Neural progenitor cell (in vitro differentiated cells): Measurements from ENCODE around the gene VMP1. TPM values are rescaled to one million over a fixed set of nuclear protein-coding genes. Genes with fewer than 3 reads are reported as not detected.

Experiments
- DNase-seq: peaks from one replicate; pipeline ENCODE4 v3.0.0-alpha.2; 2016; ENCODE audit warnings: low spot score
- H2AFZ ChIP-seq: fragments of 200-600 bp; sonication (generic); replicated peaks from 2 replicates; pipeline ENCODE4 v1.6.1; 2016; ENCODE audit warnings: antibody characterized with exemption
- H3F3A ChIP-seq: fragments of 200-600 bp; sonication (generic); 2 replicates; pipeline ENCODE4 v1.6.1; 2016; ENCODE audit warnings: antibody characterized with exemption, low read depth
- H3K27ac ChIP-seq: fragments of 200-600 bp; sonication (generic); 2 replicates; pipeline ENCODE4 v1.5.1; 2016; ENCODE audit warnings: mild to moderate bottlenecking
- H3K27me3 ChIP-seq: fragments of 200-600 bp; sonication (generic); 2 replicates; pipeline ENCODE4 v1.6.1; 2016; ENCODE audit warnings: mild to moderate bottlenecking, moderate library complexity
- H3K36me3 ChIP-seq: fragments of 200-600 bp; sonication (generic); 2 replicates; pipeline ENCODE4 v1.5.1; 2016
- H3K4me1 ChIP-seq: fragments of 200-600 bp; sonication (generic); 2 replicates; pipeline ENCODE4 v1.6.1; 2016; ENCODE audit warnings: mixed run types
- H3K4me2 ChIP-seq: fragments of 200-600 bp; sonication (generic); 2 replicates; pipeline ENCODE4 v1.6.1; 2016
- H3K4me3 ChIP-seq: fragments of 200-600 bp; sonication (generic); 2 replicates; pipeline ENCODE4 v1.5.1; 2016
- H3K79me2 ChIP-seq: fragments of 200-600 bp; sonication (generic); 2 replicates; pipeline ENCODE4 v1.6.1; 2016; ENCODE audit warnings: low read depth
- H3K9ac ChIP-seq: fragments of 200-600 bp; sonication (generic); 2 replicates; pipeline ENCODE4 v1.6.1; 2016
- H3K9me3 ChIP-seq: fragments of 200-600 bp; sonication (generic); 2 replicates; pipeline ENCODE4 v1.5.1; 2016; ENCODE audit warnings: low read depth
- H4K20me1 ChIP-seq: fragments of 200-600 bp; sonication (generic); 2 replicates; pipeline ENCODE4 v1.6.1; 2016; ENCODE audit warnings: low read depth
- H3K27ac Mint-ChIP-seq: 3 replicates; pipeline ENCODE4 v1.8.0; 2021; ENCODE audit warnings: mixed read lengths
- H3K27me3 Mint-ChIP-seq: 2 replicates; pipeline ENCODE4 v1.8.0; 2022; ENCODE audit warnings: low read depth, mild to moderate bottlenecking, inconsistent platforms, moderate library complexity, mixed read lengths; ENCODE audit not compliant: insufficient read depth
- H3K36me3 Mint-ChIP-seq: 3 replicates; pipeline ENCODE4 v1.8.0; 2021; ENCODE audit warnings: mixed read lengths
- H3K4me1 Mint-ChIP-seq: 3 replicates; pipeline ENCODE4 v1.8.0; 2021; ENCODE audit warnings: mixed read lengths
- H3K4me3 Mint-ChIP-seq: 3 replicates; pipeline ENCODE4 v1.8.0; 2021; ENCODE audit warnings: mild to moderate bottlenecking, moderate library complexity, mixed read lengths
- H3K9me3 Mint-ChIP-seq: 3 replicates; pipeline ENCODE4 v1.8.0; 2020; ENCODE audit warnings: mixed read lengths
- EZH2 ChIP-seq: fragments of 200-600 bp; sonication (generic); IDR thresholded peaks from 2 replicates; pipeline ENCODE4 v1.6.1; 2017; ENCODE audit warnings: antibody characterized with exemption, mild to moderate bottlenecking, moderate library complexity
- EZH2phosphoT487 ChIP-seq: fragments of 200-600 bp; sonication (generic); IDR thresholded peaks from 2 replicates; pipeline ENCODE4 v1.6.1; 2017; ENCODE audit warnings: antibody characterized with exemption
- total RNA-seq: library from RNA; depleted of rRNA; stranded (reverse); fragments of >200 nt; gene quantifications from 2 replicates; pipeline ENCODE4 v1.2.3, GENCODE V29; 2015; ENCODE audit warnings: low replicate concordance
- TF ChIP-seq, protein P1 (sequence below): fragments of 200-600 bp; sonication (generic); IDR thresholded peaks from 2 replicates; pipeline ENCODE4 v1.5.1; 2017; ENCODE audit warnings: antibody characterized with exemption, mild to moderate bottlenecking

Gene VMP1
- total RNA-seq, 1 donor from 2014 or later = 62.1 TPM

DNA sequence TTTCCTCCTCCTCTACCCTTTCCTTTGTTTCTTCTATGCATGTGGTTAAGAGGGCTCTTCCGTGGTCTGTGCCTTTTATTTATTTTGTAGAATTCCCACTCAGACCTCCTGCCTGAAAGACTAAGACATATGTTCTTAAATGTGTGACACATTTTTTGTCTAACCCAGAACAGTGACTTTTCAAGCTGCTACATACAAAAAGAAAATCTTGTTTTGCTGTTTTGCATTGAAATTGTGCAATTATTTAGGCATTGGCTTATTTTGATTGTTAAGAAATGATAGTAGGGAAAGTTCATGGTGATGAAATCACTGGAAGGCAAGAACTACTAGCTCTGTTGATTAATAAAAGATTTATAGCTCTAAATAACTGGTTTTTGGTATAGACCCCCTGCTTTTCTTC is 108.5 kb downstream of the VMP1 start:
- H3K36me3 Mint-ChIP-seq = peaks cover 7% of the 10 kb centered on the region
- no peak overlapping the region for H3K4me3 ChIP-seq
- H2AFZ ChIP-seq = no peak overlapping the region
- no peaks in the 10 kb centered on the region for H3K79me2 ChIP-seq
- H3K36me3 ChIP-seq = no peaks in the 10 kb centered on the region
- no peak for DNase-seq
- no peak overlapping the region for H3K27ac ChIP-seq
- H3K9ac ChIP-seq = no peak overlapping the region
- peaks cover 3% of the 10 kb centered on the region for H3K27me3 Mint-ChIP-seq
- H3K4me1 Mint-ChIP-seq = no peaks in the 10 kb centered on the region
- no peaks in the 10 kb centered on the region for H3K9me3 ChIP-seq
- no peaks in the 10 kb centered on the region for H3F3A ChIP-seq
- H3K27me3 ChIP-seq = no peaks in the 10 kb centered on the region
- no peak overlapping the region for H3K4me3 Mint-ChIP-seq
- TF ChIP-seq EZH2phosphoT487 (no peak), EZH2 (no peak)
- TF ChIP-seq, protein P1, sequence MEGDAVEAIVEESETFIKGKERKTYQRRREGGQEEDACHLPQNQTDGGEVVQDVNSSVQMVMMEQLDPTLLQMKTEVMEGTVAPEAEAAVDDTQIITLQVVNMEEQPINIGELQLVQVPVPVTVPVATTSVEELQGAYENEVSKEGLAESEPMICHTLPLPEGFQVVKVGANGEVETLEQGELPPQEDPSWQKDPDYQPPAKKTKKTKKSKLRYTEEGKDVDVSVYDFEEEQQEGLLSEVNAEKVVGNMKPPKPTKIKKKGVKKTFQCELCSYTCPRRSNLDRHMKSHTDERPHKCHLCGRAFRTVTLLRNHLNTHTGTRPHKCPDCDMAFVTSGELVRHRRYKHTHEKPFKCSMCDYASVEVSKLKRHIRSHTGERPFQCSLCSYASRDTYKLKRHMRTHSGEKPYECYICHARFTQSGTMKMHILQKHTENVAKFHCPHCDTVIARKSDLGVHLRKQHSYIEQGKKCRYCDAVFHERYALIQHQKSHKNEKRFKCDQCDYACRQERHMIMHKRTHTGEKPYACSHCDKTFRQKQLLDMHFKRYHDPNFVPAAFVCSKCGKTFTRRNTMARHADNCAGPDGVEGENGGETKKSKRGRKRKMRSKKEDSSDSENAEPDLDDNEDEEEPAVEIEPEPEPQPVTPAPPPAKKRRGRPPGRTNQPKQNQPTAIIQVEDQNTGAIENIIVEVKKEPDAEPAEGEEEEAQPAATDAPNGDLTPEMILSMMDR = no peak
- H3K4me2 ChIP-seq = no peak overlapping the region
- no peak overlapping the region for H3K27ac Mint-ChIP-seq
- no peaks in the 10 kb centered on the region for H3K9me3 Mint-ChIP-seq
- no peaks in the 10 kb centered on the region for H4K20me1 ChIP-seq
- H3K4me1 ChIP-seq = no peaks in the 10 kb centered on the region

DNA sequence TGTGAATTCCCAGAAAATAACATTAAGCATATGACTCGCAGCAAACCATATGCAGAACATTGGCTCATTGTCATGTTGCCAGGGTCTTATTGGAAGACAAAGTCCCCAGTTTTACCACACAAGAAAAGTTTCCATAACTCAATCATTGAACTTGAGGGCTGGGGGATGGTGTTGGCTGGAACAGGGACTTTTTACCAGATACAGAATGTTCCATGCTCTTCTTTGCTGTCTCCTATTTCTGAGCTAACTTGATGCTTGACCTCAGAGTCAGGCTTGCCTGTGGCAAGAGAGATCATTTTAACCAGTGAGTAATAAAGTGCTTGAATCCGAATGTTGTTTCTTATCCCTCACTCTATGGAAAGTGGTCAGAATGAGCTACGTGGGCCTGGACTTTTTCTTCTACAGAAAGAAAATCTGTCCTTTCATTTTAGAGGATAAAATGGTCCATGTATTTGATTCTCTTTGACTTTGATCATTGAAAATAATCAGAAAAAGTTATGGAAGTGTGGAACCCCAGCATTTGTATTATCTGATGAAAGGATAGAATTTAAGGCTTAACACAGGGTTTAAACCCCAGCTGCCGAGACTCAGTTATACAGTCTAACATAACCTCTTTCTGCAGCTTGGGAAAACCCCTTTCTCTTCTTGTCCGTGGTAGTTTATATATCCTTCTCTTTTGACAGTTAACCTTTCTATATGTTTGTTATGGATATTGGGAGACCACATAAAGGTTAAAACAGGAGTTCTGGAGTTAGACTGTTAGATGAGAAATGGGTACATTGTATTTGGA is 118.3 kb downstream of the VMP1 start:
- Histone ChIP-seq H3K27me3 (no peaks in the 10 kb centered on the region), H4K20me1 (no peaks in the 10 kb centered on the region), H3K27ac (no peak overlapping the region), H2AFZ (no peak overlapping the region), H3K36me3 (no peaks in the 10 kb centered on the region), H3K9me3 (no peaks in the 10 kb centered on the region), H3K79me2 (no peaks in the 10 kb centered on the region), H3K4me1 (peaks cover 4% of the 10 kb centered on the region), H3K4me3 (no peak overlapping the region), H3F3A (no peaks in the 10 kb centered on the region), H3K4me2 (no peak overlapping the region), H3K9ac (no peak overlapping the region)
- Mint-ChIP-seq H3K27me3 (peaks cover 3% of the 10 kb centered on the region), H3K4me1 (peaks cover 19% of the 10 kb centered on the region), H3K36me3 (peaks cover 2% of the 10 kb centered on the region), H3K27ac (no peak overlapping the region), H3K9me3 (no peaks in the 10 kb centered on the region), H3K4me3 (no peak overlapping the region)
- no peak for TF ChIP-seq EZH2
- no peak for TF ChIP-seq EZH2phosphoT487
- TF ChIP-seq, protein P1 = no peak
- DNase-seq = no peak

DNA sequence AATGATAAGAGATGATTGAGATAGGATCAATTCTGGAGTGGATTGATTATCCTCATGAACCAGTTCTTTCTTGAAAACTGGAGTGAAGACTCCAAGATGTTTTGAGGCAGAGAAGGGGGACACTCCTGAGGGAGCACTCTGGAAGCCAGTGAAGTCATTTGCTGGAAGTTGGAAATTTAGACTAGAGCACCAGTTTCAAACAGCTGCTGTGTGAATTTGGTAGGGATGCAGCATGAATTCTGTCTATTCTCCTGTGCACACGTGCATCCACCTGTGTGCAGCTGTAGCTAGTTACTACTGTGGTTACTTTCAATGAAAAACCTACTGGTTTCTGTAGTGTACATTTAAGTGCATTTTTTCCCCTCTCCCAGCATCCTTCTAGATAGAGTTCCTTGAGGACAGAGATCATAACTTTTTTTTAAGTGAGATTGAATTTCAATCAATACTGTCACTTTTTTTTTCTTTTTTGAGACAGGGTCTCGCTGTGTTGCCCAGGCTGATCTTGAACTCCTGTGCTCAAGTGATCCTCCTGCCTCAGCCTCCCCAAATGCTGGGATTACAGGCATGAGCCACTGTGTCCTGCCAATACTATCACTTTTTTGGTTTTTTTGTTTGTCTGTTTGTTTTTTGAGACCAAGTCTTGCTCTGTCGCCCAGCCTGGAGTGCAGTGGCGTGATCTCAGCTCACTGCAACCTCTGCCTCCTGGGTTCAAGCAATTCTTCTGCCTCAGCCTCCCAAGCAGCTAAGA is 119.4 kb downstream of the VMP1 start:
- Histone ChIP-seq H3K36me3 (no peaks in the 10 kb centered on the region), H4K20me1 (no peaks in the 10 kb centered on the region), H3K4me2 (no peak overlapping the region), H3K9ac (peak overlapping the region; percentile 41), H3K27me3 (no peaks in the 10 kb centered on the region), H3F3A (no peaks in the 10 kb centered on the region), H3K4me3 (no peak overlapping the region), H3K27ac (no peak overlapping the region), H3K4me1 (peaks cover 4% of the 10 kb centered on the region), H3K79me2 (no peaks in the 10 kb centered on the region), H2AFZ (no peak overlapping the region), H3K9me3 (no peaks in the 10 kb centered on the region)
- H3K9me3 Mint-ChIP-seq = no peaks in the 10 kb centered on the region
- no peak overlapping the region for H3K4me3 Mint-ChIP-seq
- H3K27ac Mint-ChIP-seq = no peak overlapping the region
- H3K27me3 Mint-ChIP-seq = peaks cover 3% of the 10 kb centered on the region
- DNase-seq = no peak
- TF ChIP-seq EZH2phosphoT487 (no peak), EZH2 (no peak)
- TF ChIP-seq, protein P1 = no peak
- peaks cover 2% of the 10 kb centered on the region for H3K36me3 Mint-ChIP-seq
- peaks cover 19% of the 10 kb centered on the region for H3K4me1 Mint-ChIP-seq
